ENCODE data around the gene SPACA1. TPM values are rescaled to one million over a fixed set of nuclear protein-coding genes. Genes with fewer than 3 reads are reported as not detected.

SPACA1 gene
- total and polyA plus RNA-seq, 9 of the 15 experiments (the other 6 are each of a cell fraction or from before 2014, with no cell fraction given) = not detected

DNA sequence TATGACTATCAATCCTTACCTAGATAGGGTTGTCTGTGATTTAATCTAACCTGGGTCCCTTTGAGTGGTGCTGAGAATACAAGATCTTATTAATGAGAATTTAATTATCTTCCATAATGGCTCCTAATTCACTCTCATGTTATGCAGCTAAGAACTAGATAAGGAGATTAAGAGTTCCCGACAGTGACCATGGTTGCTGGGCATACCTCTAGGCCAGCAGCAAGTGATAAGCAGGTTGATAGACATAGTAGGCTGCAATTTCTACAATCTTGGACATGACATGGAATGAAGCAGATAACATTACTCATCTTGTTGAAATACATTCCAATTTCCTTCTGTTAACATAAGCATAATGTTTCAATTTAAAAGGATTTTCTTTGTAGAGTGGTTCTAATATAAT, 27.1 kb downstream of the SPACA1 start:
- Histone ChIP-seq H3K36me3 (ENCODE audit: control insufficient read depth, insufficient read depth, low read length) (no peaks in the 10 kb centered on the region), H3K9ac (ENCODE audit: insufficient read depth in 1 of 2, low read depth in 2 of 2, low read length in 2 of 2) (no peak overlapping the region), H3K27ac (ENCODE audit: extremely low read depth, low read depth, low read length) (no peak overlapping the region), H3K9me1 (ENCODE audit: control insufficient read depth, insufficient read depth, low read length) (peaks cover 2% of the 10 kb centered on the region), H3K27me3 (ENCODE audit: control insufficient read depth in 2 of 2, insufficient read depth in 2 of 2, low read length in 2 of 2) (no peaks in the 10 kb centered on the region), H3K4me1 (replicated peaks in 1 of 2; ENCODE audit: control insufficient read depth in 2 of 2, insufficient read depth in 2 of 2, low read length in 2 of 2) (no peaks in the 10 kb centered on the region), H4K20me1 (replicated peaks; ENCODE audit: control insufficient read depth, insufficient read depth, low read length) (no peaks in the 10 kb centered on the region), H3K4me3 (no peak overlapping the region), H2AFZ (ENCODE audit: low read depth, low read length) (no peak overlapping the region), H3K4me2 (ENCODE audit: insufficient read depth, low read length) (no peak overlapping the region), H3K9me3 (replicated peaks; ENCODE audit: control insufficient read depth, insufficient read depth, low read depth, low read length) (no peaks in the 10 kb centered on the region), H3K79me2 (ENCODE audit: control insufficient read depth, insufficient read depth, low read length) (no peaks in the 10 kb centered on the region)
- no TSS peak for BruUV-seq (replicated peaks)
- intact Hi-C loops (cut with micrococcal nuclease) = no loop called here
- in situ Hi-C loops (cut with MboI) = no loop called here
- FAIRE-seq (no peak), ATAC-seq (no peak), DNase-seq (ENCODE audit: extremely low read depth in 1 of 4, low spot score in 3 of 4) (no peak)
- CTCF ChIA-PET (ENCODE audit: low intra/inter-chr PET ratio) = no interaction called here
- POLR2A ChIA-PET = no interaction called here
- TF ChIP-seq ZSCAN32 (CRISPR knock-in tag; IDR thresholded peaks at IDR 0.05) (no peak), TCF3 (CRISPR knock-in tag; IDR thresholded peaks at IDR 0.05) (no peak), ESRRB (CRISPR knock-in tag; IDR thresholded peaks at IDR 0.05; ENCODE audit: borderline replicate concordance) (no peak), ZNF76 (CRISPR knock-in tag; IDR thresholded peaks at IDR 0.05; ENCODE audit: borderline replicate concordance) (no peak), SRF (CRISPR knock-in tag; IDR thresholded peaks at IDR 0.05) (no peak), RBFOX2 (IDR thresholded peaks at IDR 0.05; ENCODE audit: low read depth, low read length) (no peak), CREB3 (tag; conservative IDR thresholded peaks at IDR 0.05; ENCODE audit: low read depth) (no peak), TRIM28 (IDR thresholded peaks at IDR 0.05) (no peak), ZNF165 (CRISPR knock-in tag; IDR thresholded peaks at IDR 0.05; ENCODE audit: borderline replicate concordance) (no peak), CREBBP (IDR thresholded peaks at IDR 0.05; ENCODE audit: low read depth, low read length) (no peak)
- TF ChIP-seq, protein P1, sequence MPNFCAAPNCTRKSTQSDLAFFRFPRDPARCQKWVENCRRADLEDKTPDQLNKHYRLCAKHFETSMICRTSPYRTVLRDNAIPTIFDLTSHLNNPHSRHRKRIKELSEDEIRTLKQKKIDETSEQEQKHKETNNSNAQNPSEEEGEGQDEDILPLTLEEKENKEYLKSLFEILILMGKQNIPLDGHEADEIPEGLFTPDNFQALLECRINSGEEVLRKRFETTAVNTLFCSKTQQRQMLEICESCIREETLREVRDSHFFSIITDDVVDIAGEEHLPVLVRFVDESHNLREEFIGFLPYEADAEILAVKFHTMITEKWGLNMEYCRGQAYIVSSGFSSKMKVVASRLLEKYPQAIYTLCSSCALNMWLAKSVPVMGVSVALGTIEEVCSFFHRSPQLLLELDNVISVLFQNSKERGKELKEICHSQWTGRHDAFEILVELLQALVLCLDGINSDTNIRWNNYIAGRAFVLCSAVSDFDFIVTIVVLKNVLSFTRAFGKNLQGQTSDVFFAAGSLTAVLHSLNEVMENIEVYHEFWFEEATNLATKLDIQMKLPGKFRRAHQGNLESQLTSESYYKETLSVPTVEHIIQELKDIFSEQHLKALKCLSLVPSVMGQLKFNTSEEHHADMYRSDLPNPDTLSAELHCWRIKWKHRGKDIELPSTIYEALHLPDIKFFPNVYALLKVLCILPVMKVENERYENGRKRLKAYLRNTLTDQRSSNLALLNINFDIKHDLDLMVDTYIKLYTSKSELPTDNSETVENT (CRISPR knock-in tag; IDR thresholded peaks at IDR 0.05) = no peak
- 0% methylated on average over 1 of the region's 1 CpG for WGBS (ENCODE audit: insufficient coverage, low coverage, missing lambda C conversion rate)

Measured in K562 (cell line).